ENCODE results near the gene IFNAR1.
"Not testable (repeated sequence)": the region's sequence is repeated elsewhere in the genome, so short reads cannot be mapped to it uniquely, and the experiment has no call there.

Gene IFNAR1

GRCh38 chr21:33315946-33316710 is 8.6 kb upstream of the IFNAR1 start:
- no peak overlapping the region for H3K27ac Mint-ChIP-seq
- TF ChIP-seq CTCF (IDR thresholded peaks at IDR 0.05; ENCODE audit: unreplicated experiment in 3 of 3): no peak
- peaks cover 5% of the 10 kb centered on the region for H3K27me3 Mint-ChIP-seq (ENCODE audit: low read depth)
- H3K4me3 Mint-ChIP-seq: no peak overlapping the region
- H3K36me3 Mint-ChIP-seq (ENCODE audit: low read depth): no peaks in the 10 kb centered on the region
- H3K4me1 Mint-ChIP-seq: peaks cover 13% of the 10 kb centered on the region
- peaks cover 13% of the 10 kb centered on the region for H3K9me3 Mint-ChIP-seq

- H3K27me3 Mint-ChIP-seq (ENCODE audit: low read depth): peaks cover 5% of the 10 kb centered on the region
- H3K36me3 Mint-ChIP-seq (ENCODE audit: low read depth): no peaks in the 10 kb centered on the region
- no peak overlapping the region for H3K4me3 Mint-ChIP-seq
- H3K9me3 Mint-ChIP-seq: peaks cover 13% of the 10 kb centered on the region
- H3K27ac Mint-ChIP-seq: peak overlapping the region in 2 of 3 experiments; percentile 1 to 38
- peaks cover 13% of the 10 kb centered on the region for H3K4me1 Mint-ChIP-seq
- TF ChIP-seq CTCF (IDR thresholded peaks at IDR 0.05; ENCODE audit: unreplicated experiment in 3 of 3): no peak
These were observed 7.6 kb upstream of the IFNAR1 start for GRCh38 chr21:33317145-33317544.

- no peak overlapping the region for H3K4me3 Mint-ChIP-seq
- TF ChIP-seq CTCF (IDR thresholded peaks at IDR 0.05; ENCODE audit: unreplicated experiment in 3 of 3): no peak
- H3K27me3 Mint-ChIP-seq (ENCODE audit: low read depth): peaks cover 5% of the 10 kb centered on the region
- H3K36me3 Mint-ChIP-seq (ENCODE audit: low read depth): no peaks in the 10 kb centered on the region
- peak overlapping the region in 1 of 3 experiments; percentile 38 for H3K27ac Mint-ChIP-seq
- peaks cover 8% of the 10 kb centered on the region for H3K4me1 Mint-ChIP-seq
- H3K9me3 Mint-ChIP-seq: peaks cover 13% of the 10 kb centered on the region
These were observed 6.8 kb upstream of the IFNAR1 start for GRCh38 chr21:33317786-33318486.

GRCh38 chr21:33321005-33321404 is 3.8 kb upstream of the IFNAR1 start:
- not testable (repeated sequence) for H3K4me1 Mint-ChIP-seq; H3K27me3 Mint-ChIP-seq (ENCODE audit: low read depth); H3K9me3 Mint-ChIP-seq; H3K36me3 Mint-ChIP-seq (ENCODE audit: low read depth); H3K4me3 Mint-ChIP-seq; H3K27ac Mint-ChIP-seq

- not testable (repeated sequence) for H3K4me3 Mint-ChIP-seq
These were observed 1.2 kb upstream of the IFNAR1 start for GRCh38 chr21:33323610-33324009.

GRCh38 chr21:33325222-33326067 is 675 bp downstream of the IFNAR1 start:
- H3K4me1 Mint-ChIP-seq: no peaks in the 10 kb centered on the region
- H3K27me3 Mint-ChIP-seq (ENCODE audit: low read depth): no peaks in the 10 kb centered on the region
- H3K4me3 Mint-ChIP-seq: no peak overlapping the region
- H3K36me3 Mint-ChIP-seq (ENCODE audit: low read depth): peaks cover 36% of the 10 kb centered on the region
- no peak overlapping the region for H3K27ac Mint-ChIP-seq
- TF ChIP-seq CTCF (IDR thresholded peaks at IDR 0.05; ENCODE audit: unreplicated experiment in 3 of 3): no peak
- peaks cover 10% of the 10 kb centered on the region for H3K9me3 Mint-ChIP-seq

More at GRCh38 chr21:33323610-33324009, 1.2 kb upstream of the IFNAR1 start:
- not testable (repeated sequence) for H3K9me3 Mint-ChIP-seq; H3K27me3 Mint-ChIP-seq (ENCODE audit: low read depth); H3K27ac Mint-ChIP-seq; H3K4me1 Mint-ChIP-seq
- H3K36me3 Mint-ChIP-seq (ENCODE audit: low read depth): peaks cover 21% of the 10 kb centered on the region
